HG03558 (cell line): Measurements from ENCODE around the gene BMF.

ENCODE experiments used
- ATAC-seq: cut with Tn5 transposase; IDR thresholded peaks from one replicate; pipeline ENCODE4 v1.9.1; 2021; ENCODE audit warnings: moderate number of reproducible peaks; ENCODE audit not compliant: unreplicated experiment; ENCODE audit errors: extremely low read depth

Gene BMF

GRCh38 chr15:40053079-40053830 lies 55.4 kb downstream of the BMF start:
- ATAC-seq: no peak

GRCh38 chr15:40052604-40053003 lies 56.1 kb downstream of the BMF start:
- ATAC-seq: no peak

DNA sequence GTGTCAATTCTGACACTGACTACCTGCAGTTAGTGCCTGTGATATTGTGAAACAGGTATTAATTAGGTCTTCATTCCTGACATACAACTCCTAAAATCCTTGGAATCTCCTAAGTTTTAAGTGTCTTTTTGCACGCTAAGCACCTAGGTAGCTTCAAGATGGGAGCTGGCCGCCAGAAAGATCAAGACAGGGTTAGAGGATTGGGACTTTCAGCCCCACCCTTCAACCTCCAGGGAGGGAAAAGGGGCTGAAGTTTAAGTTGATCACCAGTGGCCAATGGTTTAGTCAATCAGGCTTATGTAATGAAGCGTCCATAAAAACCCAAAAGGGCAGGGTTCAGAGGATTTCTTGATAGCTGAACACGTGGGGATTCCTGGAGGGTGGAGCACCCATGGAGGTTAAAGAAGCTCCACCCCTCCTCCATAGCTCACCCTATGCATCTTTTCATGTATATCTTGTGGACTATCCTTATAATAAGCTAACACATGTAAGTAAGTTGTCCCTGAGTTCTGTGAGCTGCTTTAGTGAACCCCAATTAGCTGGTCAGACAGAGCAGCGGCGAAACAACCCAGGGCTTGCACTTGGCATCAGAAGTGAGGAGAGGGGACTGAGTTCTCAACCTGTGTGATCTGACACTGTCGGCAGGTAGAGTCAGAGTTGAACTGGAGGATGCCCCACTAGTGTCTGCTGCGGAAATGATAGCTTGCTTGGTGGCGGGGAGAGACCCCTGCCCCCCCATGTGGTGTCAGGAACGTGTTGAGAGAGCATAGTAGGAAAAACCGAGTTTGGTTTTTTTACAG lies 56.9 kb downstream of the BMF start:
- no peak for ATAC-seq

- no peak for ATAC-seq
Observed at GRCh38 chr15:40050788-40051470, 57.8 kb downstream of the BMF start.

DNA sequence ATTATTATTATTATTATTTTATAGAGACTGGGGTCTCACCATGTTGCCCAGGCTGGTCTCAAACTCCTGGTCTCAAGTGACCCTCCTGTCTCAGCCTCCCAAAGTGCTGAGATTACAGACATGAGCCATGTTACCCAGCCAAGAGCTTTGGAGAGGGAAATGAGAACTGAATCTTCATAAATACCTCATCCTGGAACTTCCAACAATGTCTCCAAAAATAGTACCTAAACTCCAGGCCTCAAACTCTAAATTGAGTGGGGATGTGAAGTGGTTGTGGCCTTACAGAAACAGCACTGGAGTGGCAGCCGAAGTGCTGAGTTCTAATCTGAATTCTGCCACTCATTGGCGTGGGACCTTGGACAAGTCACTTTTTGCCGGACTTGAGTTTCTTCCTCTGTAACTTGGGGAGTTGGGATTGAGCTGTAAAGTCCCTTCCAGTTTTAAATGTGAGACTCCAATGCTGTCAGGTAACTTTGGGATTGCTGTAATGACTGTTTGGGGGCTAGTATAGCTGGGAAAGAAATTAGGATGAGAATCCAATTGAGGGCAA lies 59.7 kb downstream of the BMF start:
- ATAC-seq: no peak

GRCh38 chr15:40048211-40048792 lies 60.4 kb downstream of the BMF start:
- ATAC-seq: no peak

GRCh38 chr15:40047415-40048210 lies 61.1 kb downstream of the BMF start:
- ATAC-seq: peak; percentile 46

DNA sequence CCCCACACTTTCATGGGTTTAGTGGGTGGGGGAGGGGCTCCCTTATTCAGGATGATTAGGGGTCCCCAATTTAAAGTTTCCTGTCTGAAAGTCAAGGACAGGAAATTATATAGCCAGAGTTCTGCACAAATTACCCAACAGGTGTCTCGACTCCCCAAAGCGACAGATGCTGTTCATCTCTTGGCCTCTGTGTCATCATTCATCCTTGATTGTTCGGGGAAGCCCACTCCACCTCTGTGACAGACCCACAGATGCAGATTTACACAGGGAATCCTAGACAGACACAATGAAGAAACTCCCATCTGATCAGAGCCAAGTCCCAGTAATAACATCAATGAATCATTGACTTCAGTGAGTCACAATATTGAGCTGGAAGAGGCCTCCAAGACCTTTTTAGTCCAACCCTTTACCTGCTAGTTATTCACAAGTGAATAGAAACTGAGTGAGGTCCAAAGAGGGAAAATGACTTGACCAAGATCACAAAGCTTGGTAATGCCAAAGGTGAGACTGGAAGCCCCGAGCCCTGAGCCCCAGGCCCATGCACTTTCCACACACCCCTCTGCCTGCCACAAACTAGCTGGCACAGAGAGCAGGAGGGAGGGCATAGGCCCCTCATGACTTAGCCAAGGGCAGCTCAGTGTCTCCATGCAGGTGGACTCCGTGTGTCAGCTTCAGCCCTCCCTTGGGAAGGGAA lies 61.8 kb downstream of the BMF start:
- ATAC-seq: no peak

DNA sequence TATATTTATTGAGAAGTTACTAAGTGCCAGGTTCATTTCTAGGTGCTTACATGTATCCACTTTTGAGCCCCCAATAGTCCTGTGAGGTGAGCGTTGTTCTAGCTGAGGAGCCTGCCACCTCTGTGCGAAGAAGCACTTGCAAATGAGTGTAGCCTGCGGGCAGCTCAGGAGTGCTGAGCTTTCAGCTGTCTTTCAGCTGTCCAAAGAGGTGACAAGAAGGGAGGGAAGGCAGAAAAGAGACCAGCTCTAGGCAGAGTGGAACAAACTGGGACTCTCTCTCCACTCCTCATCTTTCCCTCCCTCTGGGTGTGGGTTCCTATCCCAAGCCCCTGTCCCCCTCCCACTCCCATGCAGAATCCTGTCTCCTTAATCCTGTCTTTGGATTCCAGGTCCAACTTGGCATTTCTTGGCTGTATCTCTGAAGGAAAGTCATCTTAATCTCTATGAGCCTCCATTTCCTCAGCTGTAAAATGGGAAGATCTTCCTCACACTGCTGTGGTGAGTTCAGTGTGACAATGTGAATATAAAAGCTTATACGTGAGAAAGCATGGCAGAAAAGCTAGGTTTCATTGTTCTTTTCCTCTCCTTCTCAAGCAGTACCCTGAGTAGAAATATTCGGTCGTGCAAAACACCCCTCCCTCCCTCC lies 63.0 kb downstream of the BMF start:
- ATAC-seq: no peak

DNA sequence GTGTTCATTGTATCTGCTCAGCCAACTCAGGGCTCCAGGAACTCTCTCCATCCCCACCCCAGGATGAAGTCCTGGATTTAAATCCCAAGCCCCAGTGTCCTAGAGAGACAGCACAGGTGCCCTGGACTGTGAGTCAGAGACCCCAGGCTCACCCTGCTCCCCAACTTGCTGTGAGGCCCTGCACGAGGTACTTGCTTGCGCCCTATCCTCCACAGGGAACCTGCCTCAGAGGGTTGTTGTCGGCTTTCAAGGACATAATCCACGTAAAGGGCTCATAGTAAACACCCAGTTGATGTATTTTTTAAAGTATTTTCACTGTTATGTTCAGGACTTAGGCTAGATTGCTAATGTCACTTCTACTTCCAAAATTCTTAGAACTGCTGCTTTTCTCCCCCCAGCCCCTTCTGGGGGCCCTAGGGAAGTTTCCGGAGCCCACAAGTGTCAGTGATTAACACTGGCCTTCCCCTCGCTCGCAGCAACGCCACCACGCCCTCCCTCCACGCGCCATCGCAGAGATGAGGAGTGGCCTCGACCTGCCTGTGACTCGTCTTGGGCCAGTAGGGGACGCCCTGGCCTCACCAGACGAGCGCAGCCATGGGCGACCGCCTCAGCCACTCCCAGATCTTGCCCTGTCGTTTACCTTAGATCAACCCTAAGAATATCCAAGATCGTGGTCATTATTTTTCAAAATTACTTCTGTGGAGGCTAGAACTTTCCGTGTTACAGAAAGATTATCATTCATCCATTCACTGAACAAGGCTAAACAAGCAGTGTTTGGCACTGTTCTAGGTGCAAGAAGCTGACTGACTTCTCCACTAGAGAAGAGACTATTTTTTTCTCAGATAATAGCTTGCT lies 63.7 kb downstream of the BMF start:
- peak; percentile 48 for ATAC-seq

DNA sequence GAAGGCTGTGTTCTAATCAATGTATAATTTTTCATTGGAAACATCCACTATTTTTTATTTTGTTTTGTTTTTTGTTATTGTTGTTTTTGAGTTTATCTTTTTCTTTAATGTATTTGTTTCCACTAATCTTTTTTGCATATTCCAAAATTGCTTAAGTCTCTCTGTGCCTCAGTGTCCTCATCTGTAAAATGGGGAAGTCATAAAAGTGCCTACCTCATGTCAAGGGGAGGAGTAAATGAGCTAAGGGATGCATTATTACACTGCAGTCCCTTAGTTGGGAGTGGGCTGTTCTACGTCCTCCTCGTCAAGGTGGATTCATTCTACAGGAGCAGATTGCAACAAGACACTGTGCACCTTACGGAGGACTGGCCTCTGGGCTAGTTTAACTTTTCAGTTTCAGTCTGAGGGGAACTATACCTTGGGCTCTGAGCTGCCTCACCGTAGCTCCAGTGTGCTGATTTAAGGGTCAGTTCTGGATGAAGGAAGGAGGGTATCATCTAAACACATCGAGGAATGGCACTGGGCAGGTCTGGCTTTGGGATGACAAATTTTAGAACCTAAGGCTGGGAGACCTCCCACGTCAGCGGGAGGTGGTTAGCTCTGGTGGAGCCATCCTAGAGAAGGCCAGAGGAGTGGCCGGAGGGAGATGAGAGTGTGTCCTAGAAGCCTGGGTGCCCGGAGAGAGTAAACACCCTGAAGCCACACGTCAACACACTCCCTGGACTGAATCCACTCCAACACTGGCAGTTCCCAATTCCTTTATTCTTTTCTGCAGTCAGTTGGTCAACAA lies 64.6 kb downstream of the BMF start:
- no peak for ATAC-seq

GRCh38 chr15:40042791-40043320 lies 65.8 kb downstream of the BMF start:
- ATAC-seq: no peak

DNA sequence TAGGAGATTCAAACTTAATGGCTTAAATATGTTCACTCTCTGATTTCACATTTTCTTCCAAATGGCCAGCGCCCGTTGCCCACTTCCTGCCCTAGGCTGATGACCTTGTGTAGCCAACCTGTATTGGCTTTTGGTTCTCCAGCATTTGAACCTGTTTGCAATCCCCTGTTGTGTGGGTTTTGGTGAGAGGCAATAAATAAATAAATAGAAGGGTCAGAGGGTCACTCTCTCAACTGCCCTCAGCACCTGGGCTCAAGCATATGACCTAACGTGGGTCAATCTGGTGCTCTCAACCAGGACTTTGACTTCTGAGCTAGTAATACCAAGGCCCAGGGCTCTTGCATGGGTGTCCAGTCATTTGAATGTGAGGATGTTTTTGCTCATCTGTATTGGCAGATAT lies 67.9 kb downstream of the BMF start:
- no peak for ATAC-seq

GRCh38 chr15:40040293-40040635 lies 68.4 kb downstream of the BMF start:
- ATAC-seq: no peak

DNA sequence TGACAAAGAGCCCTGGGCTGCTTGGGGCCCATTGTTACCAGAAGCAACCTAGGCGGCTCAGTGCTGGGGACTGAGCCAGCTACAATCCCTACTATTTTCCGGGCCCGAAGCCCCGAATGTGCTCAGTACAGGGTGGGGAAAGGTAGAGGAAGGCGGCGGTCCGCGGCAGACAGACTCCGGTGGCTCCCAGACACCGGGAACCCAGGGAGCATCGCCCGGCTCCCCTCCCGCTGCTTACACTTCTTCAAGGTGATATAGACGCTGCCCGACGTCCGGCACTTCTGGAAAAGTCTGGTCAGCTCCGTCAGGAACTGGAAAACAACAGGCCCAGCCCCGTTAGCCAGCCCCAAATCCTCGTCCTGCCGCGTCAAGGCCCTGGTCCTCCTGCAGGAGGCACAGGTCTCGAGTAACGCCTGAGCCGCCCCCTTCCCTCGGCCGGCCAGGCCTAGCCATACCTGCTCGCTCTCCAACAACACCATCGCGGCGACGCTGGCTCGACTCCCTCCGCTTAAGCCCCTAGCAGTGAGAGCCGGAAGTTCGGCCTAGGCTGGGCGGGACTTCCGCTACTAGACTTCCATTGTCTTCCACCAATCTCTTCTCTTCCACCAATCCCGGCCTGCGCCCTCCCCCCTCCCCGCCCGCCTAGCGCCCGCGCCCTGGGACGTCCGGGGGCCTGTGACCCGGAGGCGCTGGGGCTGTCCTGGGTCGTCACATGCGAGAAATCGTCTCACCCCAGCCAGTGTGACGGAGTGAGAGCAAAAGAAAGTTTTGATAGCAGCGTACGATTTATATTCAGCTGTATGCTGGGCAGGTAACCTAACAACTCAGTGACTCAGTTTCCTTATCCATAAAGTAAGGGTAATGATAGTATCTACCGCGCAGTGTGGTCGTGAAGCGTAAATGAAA lies 69.8 kb downstream of the BMF start, which contains the start of gene SRP14:
Gene SRP14, minus strand, starts transcription at position 544 of the 906 bp plus-strand sequence. Its CDS starts 65 bp downstream, at position 479.
- ATAC-seq: peak; percentile 86

- no peak for ATAC-seq
Observed at GRCh38 chr15:40038275-40038637, 70.4 kb downstream of the BMF start.
